ENCODE results near the gene CXCL3. TPM values are rescaled to one million over a fixed set of nuclear protein-coding genes. Genes with fewer than 3 reads are reported as not detected.

CXCL3 gene
- total RNA-seq (2021; fragmentation: NEBNext Ultra II Directional; extraction: Animal tissue kit (Norgen Biotek cat#: 25700)) = 1 to 10 TPM in 4 of 6 experiments, under 1 TPM in 2; 0.40 to 2.3 (median 1.4) TPM
- long read RNA-seq, partial matches to known transcripts = 0 of 1 reads
- long read RNA-seq, other reads (novel, unspliced or antisense) = 0 of 1 reads

- DNase-seq = no peak
- peak; percentile 78 for TF ChIP-seq CTCF (IDR thresholded peaks at IDR 0.05)
- peaks cover 69% of the 10 kb centered on the region for H3K4me1 Mint-ChIP-seq (ENCODE audit: low read depth)
- H3K4me3 Mint-ChIP-seq = peak within 1 kb of the TSS; percentile 90
- no peaks in the 10 kb centered on the region for H3K27me3 Mint-ChIP-seq (ENCODE audit: insufficient read depth)
- no peaks in the 10 kb centered on the region for H3K9me3 Mint-ChIP-seq
- no peaks in the 10 kb centered on the region for H3K36me3 Mint-ChIP-seq (ENCODE audit: low read depth)
- H3K27ac Mint-ChIP-seq = peak within 1 kb of the TSS; percentile 79
Measured at GRCh38 chr4:74038425-74039314, at the start of gene CXCL3. CXCL3 (minus strand) TSS chr4:74038689; CDS start chr4:74038611, 78 bp downstream.

GRCh38 chr4:74087481-74087880, 49.0 kb upstream of the CXCL3 start:
- Mint-ChIP-seq H3K4me3 (no peak overlapping the region), H3K9me3 (no peaks in the 10 kb centered on the region), H3K4me1 (ENCODE audit: low read depth) (no peaks in the 10 kb centered on the region), H3K27ac (no peak overlapping the region), H3K27me3 (ENCODE audit: insufficient read depth) (peaks cover 9% of the 10 kb centered on the region), H3K36me3 (ENCODE audit: low read depth) (no peaks in the 10 kb centered on the region)
- no peak for DNase-seq
- TF ChIP-seq CTCF (IDR thresholded peaks at IDR 0.05) = no peak

DNA sequence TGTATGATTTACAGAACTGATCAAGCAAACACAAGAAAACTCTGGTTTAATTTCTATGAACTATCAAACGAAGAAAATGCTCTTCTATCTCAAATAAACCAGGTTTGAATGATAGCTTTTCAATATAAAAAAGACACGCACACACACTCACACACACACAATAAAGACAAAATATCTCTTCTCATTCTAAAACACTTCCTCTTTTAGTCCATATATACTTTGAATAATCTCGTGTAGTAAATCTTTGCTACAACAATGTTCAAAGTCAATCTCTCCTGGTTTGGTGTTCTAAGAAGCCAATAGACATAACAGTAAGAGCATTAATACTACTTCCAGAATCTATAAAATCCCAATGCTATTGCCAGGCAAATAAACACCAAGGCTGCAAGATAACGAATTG, 47.2 kb upstream of the CXCL3 start:
- H3K27me3 Mint-ChIP-seq (ENCODE audit: insufficient read depth) = peaks cover 11% of the 10 kb centered on the region
- no peaks in the 10 kb centered on the region for H3K9me3 Mint-ChIP-seq
- no peak overlapping the region for H3K4me3 Mint-ChIP-seq
- no peak for TF ChIP-seq CTCF (IDR thresholded peaks at IDR 0.05)
- no peak overlapping the region for H3K27ac Mint-ChIP-seq
- H3K36me3 Mint-ChIP-seq (ENCODE audit: low read depth) = no peaks in the 10 kb centered on the region
- no peaks in the 10 kb centered on the region for H3K4me1 Mint-ChIP-seq (ENCODE audit: low read depth)
- DNase-seq = no peak

- Mint-ChIP-seq H3K4me3 (no peak overlapping the region), H3K4me1 (ENCODE audit: low read depth) (no peaks in the 10 kb centered on the region), H3K36me3 (ENCODE audit: low read depth) (no peaks in the 10 kb centered on the region), H3K27me3 (ENCODE audit: insufficient read depth) (peaks cover 10% of the 10 kb centered on the region), H3K27ac (no peak overlapping the region), H3K9me3 (no peaks in the 10 kb centered on the region)
- no peak for DNase-seq
- TF ChIP-seq CTCF (IDR thresholded peaks at IDR 0.05) = no peak
Measured at GRCh38 chr4:74084984-74085383, 46.5 kb upstream of the CXCL3 start.

- Mint-ChIP-seq H3K27me3 (ENCODE audit: insufficient read depth) (peaks cover 9% of the 10 kb centered on the region), H3K4me1 (ENCODE audit: low read depth) (no peaks in the 10 kb centered on the region), H3K27ac (no peak overlapping the region), H3K4me3 (no peak overlapping the region), H3K9me3 (no peaks in the 10 kb centered on the region), H3K36me3 (ENCODE audit: low read depth) (no peaks in the 10 kb centered on the region)
- no peak for DNase-seq
- TF ChIP-seq CTCF (IDR thresholded peaks at IDR 0.05) = no peak
Measured at GRCh38 chr4:74083546-74083945, 45.1 kb upstream of the CXCL3 start.
